Fibroblast of mammary gland (primary cell): ENCODE results near the gene ADGRG1.
"Not testable (repeated sequence)": the region's sequence is repeated elsewhere in the genome, so short reads cannot be mapped to it uniquely, and the experiment has no call there.

ENCODE experiments used
- DNase-seq: peaks from one replicate; pipeline ENCODE4 v3.0.0-alpha.2; 2010; ENCODE audit warnings: low read depth
- H3K4me3 ChIP-seq: 2 replicates; pipeline ENCODE4 v1.5.1; 2011; ENCODE audit warnings: low read depth, mild to moderate bottlenecking, low read length, moderate library complexity; ENCODE audit not compliant: control insufficient read depth
- TF ChIP-seq, protein P1 (sequence below): conservative IDR thresholded peaks from 2 replicates; pipeline ENCODE4 v1.5.1; 2011; ENCODE audit warnings: low read depth, low read length, inconsistent platforms; ENCODE audit not compliant: control insufficient read depth, insufficient read depth

Gene ADGRG1

DNA sequence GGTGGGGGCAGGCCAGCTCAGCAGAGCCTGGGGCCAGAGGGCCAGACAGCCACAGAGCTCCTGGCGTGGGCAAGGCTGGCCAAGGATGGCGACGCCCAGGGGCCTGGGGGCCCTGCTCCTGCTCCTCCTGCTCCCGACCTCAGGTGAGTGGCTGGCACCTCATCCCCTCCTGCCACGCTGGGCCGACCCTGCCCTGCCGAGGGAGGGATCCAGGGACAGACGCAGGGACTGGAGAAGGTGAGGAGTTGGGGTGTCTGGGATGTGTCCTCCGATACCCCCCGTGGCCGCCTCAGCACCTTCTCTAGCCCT lies 39.8 kb downstream of the ADGRG1 start, which contains the start of gene ADGRG3:
ADGRG3 (plus strand) TSS at position 44 of the 309 bp plus-strand sequence; CDS start at position 86, 42 bp downstream.
- H3K4me3 ChIP-seq: no peak within 1 kb of the TSS
- TF ChIP-seq, protein P1, sequence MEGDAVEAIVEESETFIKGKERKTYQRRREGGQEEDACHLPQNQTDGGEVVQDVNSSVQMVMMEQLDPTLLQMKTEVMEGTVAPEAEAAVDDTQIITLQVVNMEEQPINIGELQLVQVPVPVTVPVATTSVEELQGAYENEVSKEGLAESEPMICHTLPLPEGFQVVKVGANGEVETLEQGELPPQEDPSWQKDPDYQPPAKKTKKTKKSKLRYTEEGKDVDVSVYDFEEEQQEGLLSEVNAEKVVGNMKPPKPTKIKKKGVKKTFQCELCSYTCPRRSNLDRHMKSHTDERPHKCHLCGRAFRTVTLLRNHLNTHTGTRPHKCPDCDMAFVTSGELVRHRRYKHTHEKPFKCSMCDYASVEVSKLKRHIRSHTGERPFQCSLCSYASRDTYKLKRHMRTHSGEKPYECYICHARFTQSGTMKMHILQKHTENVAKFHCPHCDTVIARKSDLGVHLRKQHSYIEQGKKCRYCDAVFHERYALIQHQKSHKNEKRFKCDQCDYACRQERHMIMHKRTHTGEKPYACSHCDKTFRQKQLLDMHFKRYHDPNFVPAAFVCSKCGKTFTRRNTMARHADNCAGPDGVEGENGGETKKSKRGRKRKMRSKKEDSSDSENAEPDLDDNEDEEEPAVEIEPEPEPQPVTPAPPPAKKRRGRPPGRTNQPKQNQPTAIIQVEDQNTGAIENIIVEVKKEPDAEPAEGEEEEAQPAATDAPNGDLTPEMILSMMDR: no peak

DNA sequence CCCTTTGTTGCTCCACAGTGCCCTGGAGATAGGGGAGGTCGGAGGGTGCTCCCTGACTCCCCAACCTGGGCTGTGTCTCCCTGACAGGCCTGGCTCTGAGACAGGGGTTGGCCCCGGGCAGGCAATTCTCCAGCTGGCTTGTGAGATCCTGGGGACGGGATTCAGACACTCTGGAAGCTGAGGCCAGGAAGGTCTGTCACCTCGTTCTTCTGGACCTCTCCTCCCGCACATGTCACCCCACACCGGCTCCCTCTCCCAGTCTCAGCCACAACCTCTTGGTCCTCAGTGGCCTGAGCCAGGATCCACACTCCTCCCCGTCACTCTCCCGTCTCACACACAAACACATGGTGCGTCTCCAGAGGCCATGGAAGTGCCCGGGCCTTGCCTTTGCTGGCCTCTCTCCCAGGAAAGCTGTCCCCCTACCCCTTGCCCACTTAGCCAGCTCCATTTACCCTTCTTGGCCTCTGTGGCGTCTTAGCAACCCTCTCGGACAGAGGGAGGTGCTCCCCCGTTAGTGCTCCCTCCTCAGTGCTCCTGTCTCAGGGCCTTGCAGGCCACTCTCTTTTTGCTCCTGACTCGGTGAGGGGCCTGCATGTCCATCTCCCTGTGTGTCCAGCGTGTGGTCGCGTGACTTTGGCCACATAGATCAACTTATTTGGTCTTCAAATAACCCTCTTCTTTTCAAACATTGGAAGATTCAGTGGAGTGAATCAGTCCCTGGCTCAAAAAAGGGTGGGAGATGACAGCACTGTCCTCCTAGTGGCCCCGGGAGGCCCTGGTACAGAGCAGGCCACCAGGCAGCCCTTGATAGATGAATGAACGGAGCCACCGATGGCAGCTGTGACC lies 40.4 kb downstream of the ADGRG1 start:
- TF ChIP-seq, protein P1: no peak
- DNase-seq: no peak
- no peak overlapping the region for H3K4me3 ChIP-seq

More for the DNA sequence above, 39.8 kb downstream of the ADGRG1 start, which contains the start of gene ADGRG3:
- DNase-seq: no peak

DNA sequence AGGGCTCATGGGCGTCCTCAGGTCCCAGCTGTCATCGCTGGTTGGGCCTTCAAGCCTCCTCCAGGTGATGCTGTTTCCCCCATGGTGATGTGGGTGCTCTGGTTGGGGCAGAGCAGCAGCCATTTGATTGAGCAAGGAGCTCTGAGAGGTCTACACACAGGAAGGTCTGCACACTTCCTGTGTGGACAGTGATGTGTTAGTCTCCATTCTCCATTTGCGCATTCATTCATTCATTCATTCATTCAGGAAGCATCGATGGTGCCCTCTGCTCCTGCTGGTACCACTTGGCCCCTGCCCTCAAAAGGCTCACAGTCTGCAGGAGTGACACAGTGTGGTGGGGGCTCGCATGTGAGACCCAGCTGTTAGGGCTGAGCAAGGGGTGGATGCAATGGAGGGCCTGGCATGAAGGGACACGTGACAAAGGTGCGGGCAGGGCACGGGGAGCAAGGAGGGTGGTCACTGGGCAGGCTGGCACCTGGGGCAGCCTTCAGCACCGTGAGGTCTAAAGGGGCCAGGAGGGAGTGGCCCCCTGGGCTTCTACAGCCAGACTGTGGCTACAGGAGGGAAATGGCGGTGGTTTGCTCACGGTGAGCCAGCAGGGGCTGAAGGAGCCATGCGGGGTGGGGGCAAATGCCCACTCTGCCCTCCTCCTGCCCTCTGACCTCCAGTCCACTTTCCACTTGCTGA lies 41.2 kb downstream of the ADGRG1 start:
- no peak overlapping the region for H3K4me3 ChIP-seq
- DNase-seq: no peak
- TF ChIP-seq, protein P1: no peak

DNA sequence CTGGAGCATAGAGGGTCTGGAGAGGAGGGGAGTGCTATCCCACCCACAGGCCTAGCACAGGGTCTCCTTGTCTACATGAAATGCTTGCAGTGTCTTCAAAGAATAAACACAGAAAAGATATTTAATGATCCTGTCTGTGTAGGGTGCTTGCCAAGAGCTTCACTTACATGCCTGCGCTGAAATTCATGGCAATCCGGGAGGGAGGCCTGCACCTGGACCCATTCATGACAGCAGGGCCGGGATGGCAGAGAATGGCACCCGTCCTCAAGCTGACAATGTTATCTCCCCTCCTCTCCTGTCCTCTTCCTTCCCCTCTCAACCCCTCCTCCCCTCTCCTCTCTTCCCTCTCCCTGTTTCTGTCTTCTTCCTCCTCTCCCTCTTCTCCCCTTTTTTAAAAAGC lies 41.8 kb downstream of the ADGRG1 start:
- no peak overlapping the region for H3K4me3 ChIP-seq
- TF ChIP-seq, protein P1: no peak
- no peak for DNase-seq

DNA sequence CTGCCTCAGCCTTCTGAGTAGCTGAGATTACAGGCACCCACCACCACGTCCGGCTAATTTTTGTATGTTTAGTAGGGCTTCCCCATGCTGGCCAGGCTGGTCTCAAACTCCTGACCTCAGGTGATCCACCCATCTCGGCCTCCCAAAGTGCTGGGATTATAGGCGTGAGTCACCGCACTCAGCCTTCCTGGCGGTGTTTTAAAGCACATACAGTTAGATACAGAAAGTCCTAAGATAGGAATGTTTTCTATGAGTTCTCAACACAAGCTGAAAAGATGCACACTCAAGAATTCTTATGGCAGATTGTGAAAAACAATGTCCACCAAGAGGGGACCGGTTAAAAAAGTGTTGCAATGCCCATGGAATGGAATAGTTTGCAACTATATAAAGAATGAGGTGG lies 43.0 kb downstream of the ADGRG1 start:
- H3K4me3 ChIP-seq, DNase-seq: not testable (repeated sequence)

DNA sequence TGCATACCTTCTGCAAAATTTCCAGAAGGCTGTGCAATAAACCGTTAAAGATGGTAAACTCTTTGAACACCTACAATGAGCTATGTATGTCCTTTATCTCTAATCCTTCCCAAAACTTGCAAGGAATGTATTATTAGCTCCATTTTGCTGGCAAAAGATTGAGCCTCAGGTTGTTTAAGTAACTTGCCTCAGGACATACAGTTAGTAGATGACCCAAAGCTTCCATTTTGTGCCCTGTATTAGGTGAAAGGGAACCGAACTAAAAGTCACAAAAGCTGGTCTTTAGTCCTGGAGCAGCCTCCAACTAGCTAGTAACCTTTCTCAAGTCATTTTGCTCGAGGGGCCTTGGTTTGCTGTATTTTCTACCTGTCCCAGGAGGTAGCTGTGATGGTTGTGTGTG lies 44.0 kb downstream of the ADGRG1 start:
- DNase-seq: no peak
- TF ChIP-seq, protein P1: no peak
- H3K4me3 ChIP-seq: no peak overlapping the region

DNA sequence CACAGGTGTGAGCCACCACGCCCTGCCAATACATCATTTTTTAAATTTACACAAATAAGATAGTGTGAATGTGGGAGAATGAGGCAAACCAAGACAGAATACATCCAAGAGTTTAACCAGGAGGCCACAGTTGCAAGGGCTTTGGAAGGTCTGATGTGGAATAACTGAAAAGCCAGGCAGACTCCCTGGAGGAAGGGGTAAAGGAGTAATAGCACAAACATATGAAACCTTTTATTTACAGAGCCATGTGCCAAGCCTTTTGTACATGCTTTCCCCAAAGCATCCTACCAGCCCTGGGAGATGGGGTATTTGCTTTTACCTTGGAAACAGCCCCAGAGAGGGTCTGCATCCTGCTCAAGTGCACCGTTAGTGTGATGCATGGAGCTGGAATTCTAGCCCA lies 44.4 kb downstream of the ADGRG1 start:
- TF ChIP-seq, protein P1: no peak
- H3K4me3 ChIP-seq: no peak overlapping the region
- DNase-seq: no peak
